GM18508 (cell line): Measurements from ENCODE around the gene RASGRF2.

Experiments
- ATAC-seq: cut with Tn5 transposase; IDR thresholded peaks from one replicate; pipeline ENCODE4 v1.9.1; 2021; ENCODE audit warnings: moderate number of reproducible peaks; ENCODE audit not compliant: insufficient read depth, unreplicated experiment

RASGRF2 gene

DNA sequence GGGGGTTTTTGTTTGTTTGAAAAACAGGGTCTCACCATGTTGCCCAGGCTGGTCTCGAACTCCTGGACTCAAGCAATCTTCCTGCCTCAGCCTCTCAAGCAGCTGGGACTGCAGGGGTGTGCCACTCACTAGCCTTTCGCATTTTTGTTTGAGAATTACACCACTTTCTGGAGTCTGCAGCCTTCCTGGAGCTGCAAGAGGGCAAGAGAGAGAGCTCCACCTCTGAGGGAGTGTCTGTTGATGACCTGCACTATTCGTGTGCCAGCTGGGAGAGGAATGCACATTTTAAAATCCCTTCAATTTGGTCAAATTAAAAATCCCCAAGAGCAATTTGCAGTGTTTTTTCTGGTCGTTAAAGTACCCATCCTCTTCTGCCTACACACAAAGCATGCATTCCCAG, 267.9 kb downstream of the RASGRF2 start:
- ATAC-seq = no peak

DNA sequence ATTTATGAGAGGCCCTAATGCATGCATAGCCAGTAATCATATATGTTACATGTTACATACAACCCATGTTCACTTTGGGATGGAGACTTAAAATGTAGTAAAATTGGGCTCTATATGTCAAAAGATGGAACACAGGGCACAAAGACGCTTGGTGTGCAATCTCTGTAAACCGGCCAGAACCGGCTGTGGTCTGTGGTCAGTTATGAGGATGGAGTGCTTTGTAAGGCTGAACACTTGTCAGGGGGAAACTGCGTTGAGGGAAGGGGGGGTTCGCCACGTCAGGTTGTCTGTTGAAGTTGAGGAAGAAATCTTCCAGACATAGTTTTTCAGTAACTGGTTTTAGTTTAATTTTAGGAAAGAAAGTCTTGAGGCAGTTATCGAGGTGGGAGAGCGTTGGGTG, 270.3 kb downstream of the RASGRF2 start:
- no peak for ATAC-seq

- ATAC-seq = no peak
Measured at GRCh38 chr5:81232464-81233079, 272.4 kb downstream of the RASGRF2 start.

GRCh38 chr5:81233080-81233634, 273.0 kb downstream of the RASGRF2 start, which contains the start of gene CKMT2:
CKMT2 (plus strand) TSS chr5:81233322; CDS start chr5:81251133, 17,811 bp downstream.
- no peak for ATAC-seq

GRCh38 chr5:81234299-81234698, 274.1 kb downstream of the RASGRF2 start:
- ATAC-seq = no peak

GRCh38 chr5:81234801-81235200, 274.6 kb downstream of the RASGRF2 start:
- no peak for ATAC-seq

- ATAC-seq = no peak
Measured at GRCh38 chr5:81235287-81236072, 275.3 kb downstream of the RASGRF2 start.

GRCh38 chr5:81238460-81238859, 278.3 kb downstream of the RASGRF2 start:
- no peak for ATAC-seq

- no peak for ATAC-seq
Measured at GRCh38 chr5:81239613-81240012, 279.4 kb downstream of the RASGRF2 start.

GRCh38 chr5:81241001-81241400, 280.8 kb downstream of the RASGRF2 start:
- no peak for ATAC-seq

- no peak for ATAC-seq
Measured at GRCh38 chr5:81241961-81242648, 281.9 kb downstream of the RASGRF2 start.

- ATAC-seq = no peak
Measured at GRCh38 chr5:81242906-81243436, 282.8 kb downstream of the RASGRF2 start.

GRCh38 chr5:81244451-81244850, 284.3 kb downstream of the RASGRF2 start:
- ATAC-seq = no peak

DNA sequence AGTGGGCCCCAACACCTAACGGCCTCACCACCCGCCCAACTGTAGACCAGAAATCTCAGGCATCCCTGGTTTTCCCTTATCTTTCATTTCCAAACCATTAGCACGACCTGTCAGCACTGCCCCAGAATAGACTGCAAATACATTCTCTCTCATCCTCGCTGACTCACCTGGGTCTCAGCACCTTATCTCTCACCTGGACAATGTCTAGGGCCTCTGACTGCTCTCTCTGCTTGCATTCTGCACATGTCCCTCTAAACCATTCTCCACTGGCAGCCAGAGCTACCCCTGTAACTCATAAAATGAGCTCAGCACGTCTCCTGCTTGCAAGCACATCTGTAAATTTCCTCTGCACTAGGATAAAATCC, 285.7 kb downstream of the RASGRF2 start:
- ATAC-seq = no peak

GRCh38 chr5:81246697-81247096, 286.5 kb downstream of the RASGRF2 start:
- no peak for ATAC-seq

GRCh38 chr5:81247441-81247972, 287.3 kb downstream of the RASGRF2 start:
- no peak for ATAC-seq

DNA sequence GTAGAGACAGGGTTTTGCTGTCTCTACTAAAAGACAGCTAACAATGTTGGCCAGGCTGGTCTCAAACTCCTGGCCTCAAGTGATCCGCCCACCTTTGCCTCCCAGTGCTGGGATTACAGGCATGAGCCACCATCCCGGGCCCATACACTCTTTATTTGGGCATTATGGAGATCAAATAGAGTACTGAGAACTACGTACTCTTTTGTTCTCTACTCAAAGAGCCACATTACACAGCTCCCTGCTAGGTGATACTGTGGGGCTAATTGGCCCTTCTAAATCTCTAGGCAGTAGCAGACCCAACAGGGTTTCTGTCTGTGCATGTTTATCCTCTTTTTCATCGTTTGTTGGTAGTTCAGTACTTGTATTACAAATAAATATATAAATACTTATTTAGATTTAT, 289.1 kb downstream of the RASGRF2 start:
- no peak for ATAC-seq

- no peak for ATAC-seq
Measured at GRCh38 chr5:81250004-81250403, 289.8 kb downstream of the RASGRF2 start.

GRCh38 chr5:81251922-81252321, 291.8 kb downstream of the RASGRF2 start:
- no peak for ATAC-seq

DNA sequence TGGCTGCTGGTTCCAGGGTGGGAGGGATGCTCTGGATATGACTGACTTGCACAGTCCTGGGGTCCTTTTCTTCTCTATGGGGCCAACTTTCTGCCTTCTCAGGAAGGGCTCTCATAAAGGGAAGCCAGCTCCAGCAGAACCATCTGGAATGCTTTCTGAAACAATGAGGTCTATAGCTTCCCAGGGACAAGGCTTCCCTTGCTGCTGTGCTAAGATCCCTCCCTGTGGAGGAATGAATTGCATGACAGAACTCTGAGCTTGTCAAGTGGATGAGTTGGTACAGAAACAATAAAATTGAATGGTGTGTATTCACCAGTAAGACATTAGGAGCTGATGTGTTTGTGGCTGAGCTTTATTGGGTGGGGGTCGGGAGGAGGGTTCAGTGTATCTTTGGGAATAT, 292.7 kb downstream of the RASGRF2 start:
- ATAC-seq = no peak

GRCh38 chr5:81253875-81254274, 293.7 kb downstream of the RASGRF2 start:
- no peak for ATAC-seq
